IPS-NIHi7 (cell line): ENCODE results near the gene ESRRG.
A peak's percentile ranks its signal among the peaks of the same experiment; 100 is the strongest.
"Not testable (repeated sequence)": the region's sequence is repeated elsewhere in the genome, so short reads cannot be mapped to it uniquely, and the experiment has no call there.

Source experiments
- DNase-seq: peaks from one replicate; pipeline ENCODE4 v3.0.0; 2012; ENCODE audit warnings: mixed read lengths; ENCODE audit errors: extremely low spot score

The ESRRG gene

DNA sequence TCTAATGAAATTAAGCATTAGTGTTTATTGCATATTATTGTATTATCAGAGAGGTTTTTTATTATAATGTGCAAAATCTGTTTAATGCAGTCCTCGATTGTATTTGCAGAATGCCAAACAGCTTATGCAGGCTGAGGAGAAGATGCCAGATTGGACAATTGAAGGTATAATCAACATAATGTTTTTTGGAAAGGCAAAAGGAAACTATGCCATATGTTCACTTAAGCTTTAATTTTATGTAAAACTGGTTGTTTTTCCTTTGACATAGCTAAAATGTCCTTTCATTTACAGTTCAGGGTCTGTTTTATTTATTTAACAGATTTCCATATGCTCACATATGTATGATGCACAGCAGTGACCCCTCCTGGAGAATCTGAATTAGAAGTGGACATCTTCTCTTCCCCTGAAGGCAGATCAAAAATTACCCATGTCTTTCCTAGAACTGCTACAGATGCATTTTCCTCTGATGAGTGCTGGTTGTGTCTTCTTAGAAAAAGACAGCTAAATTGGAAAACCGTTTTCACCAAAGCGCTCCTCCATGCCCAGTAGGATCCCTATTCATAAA lies 156.5 kb downstream of the ESRRG start:
- DNase-seq, result peak; percentile 18

DNA sequence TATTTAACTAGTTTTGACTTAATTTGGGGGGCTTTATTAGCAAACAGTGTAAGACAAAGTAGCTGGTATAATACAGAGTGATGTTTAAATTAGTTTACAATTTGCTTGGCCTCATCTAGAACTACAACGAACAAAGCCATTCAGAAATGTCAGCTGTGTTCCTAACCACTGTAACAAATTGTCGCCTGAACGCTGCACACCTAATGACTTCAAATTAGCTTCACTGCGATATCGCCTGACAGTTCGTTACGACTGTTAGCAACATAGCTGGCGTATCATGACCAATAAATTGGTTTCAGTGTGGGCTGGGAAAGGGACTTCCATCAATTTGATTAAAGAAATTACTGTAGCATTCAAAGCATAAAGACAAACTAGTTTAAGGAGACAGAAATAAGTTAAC lies 160.1 kb downstream of the ESRRG start:
- no peak for DNase-seq

DNA sequence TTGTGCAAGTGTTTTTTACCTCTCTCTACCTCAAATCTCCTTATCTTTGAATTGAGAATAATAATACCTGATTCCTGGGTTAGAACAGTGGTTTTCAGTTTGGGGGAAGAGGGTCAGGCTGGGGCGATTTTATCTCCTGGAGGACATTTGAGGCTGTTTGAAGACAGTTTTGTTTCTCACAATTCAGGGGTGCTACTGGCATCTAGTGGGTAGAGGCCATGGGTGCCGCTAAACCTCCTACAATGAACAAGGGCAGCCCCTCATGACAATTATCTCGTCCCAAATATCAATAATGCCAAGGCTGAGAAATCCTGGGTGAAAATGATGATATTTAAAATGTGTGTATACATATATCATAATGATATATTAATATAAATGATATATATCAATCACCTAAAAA lies 160.8 kb downstream of the ESRRG start:
- DNase-seq, result no peak

DNA sequence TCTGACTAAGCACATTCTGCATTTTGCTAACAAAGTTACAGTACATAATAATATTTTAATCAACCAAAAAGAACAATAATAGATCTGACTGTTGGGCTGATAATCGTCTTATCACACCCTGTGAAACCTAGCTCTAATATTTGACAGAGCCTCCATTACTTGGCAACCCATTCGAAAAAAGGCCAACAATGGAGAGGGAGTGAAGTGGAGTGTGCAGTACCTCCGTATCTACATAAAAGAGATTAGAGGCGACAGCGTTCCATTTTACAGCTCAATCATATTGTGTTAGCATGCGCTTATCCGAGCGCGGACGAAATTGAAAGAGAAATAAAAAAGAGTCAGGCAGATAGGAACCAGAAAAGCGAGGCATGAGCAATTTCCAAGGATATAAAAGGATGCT lies 162.7 kb downstream of the ESRRG start:
- DNase-seq, result no peak

DNA sequence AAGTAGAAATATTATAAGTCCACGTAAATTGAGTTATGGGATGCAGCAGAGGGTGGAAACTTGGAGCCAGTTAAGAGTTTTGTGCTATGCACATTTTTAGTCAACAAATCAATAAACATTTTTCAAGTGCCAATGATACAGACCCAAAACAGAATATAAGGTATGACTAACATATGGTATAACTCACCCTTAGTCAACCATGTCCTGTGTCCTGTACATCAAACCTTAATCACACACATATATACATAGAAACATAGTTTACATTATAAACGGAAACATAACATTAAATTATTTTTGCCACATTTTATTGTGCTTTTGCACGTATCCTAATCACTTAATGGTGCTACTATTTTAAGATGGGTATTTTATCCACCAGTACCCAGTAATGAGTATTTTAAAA lies 163.9 kb downstream of the ESRRG start:
- DNase-seq, result no peak

DNA sequence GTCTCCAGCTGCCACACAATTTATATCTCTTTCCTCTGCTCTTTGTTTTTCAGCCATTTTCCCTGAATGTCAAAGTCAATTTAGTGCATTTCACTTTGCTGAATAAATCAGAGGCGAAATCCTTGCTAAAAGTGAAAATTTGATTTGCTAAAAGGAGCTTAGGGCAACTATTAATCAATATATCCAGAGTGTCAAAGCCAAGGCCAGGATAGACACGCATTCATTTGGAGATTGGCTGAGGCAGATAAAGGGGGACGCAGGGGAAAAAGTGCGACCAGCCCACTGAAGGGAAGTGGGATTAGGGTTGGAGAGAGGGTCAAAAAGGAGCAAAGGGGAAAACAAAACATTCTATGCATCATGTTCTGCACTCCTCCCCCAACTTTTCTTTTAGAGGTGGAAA lies 167.6 kb downstream of the ESRRG start:
- DNase-seq, result no peak

DNA sequence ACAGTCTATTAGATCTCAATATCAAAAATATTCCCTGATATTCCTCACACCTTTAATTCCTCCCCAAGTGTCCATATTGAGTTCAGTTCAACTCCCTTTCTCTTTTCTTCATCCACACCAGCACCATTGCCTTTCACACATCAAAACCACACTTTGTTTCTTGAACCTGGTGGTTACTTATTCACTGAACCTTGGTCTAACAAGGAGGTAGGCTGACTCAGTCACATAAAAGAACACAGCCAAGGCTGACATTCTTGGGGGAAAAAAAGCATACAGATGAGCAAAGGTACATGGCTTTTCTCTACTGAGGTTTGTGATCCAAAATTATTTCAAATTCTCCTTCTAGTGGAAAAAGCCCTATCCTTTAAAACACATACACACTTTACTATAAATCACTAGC lies 168.3 kb downstream of the ESRRG start:
- DNase-seq, result no peak

DNA sequence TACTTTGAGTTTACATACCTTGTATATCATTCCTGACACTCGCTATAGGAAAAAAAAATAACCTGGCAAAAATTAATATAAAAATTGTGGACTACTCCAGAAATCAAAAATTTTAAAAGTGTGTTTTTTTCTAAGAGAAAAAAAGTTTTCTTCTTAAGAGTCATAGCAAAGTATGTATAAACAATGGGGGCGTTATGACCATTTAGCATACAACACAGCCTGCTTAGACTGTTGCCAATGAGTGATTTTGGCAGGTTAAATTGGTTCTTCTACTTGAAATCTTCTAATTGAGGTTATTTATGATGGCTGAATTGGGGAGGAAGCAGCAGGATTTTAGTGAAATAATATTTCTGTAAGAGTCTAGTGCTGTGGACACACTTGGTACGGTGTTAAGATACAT lies 169.5 kb downstream of the ESRRG start:
- no peak for DNase-seq

DNA sequence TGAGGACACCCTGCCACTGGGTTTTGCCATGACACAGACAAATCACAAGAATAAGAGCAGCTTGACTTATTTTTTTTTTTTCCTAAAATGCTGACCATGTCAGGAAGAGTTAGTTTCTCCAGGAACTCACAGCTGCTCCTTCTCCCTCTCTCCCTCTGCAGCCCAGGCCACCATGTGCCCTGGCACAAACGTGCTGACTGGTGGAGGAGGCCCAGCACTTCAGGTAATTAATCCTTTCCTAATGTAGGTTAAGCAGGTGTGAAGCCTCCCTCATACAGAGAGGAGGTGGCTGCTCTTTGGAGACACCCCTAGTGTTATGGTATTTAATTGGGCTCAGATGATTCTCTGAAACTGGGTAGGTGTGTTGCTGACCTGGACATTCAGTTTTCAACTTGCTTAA lies 170.2 kb downstream of the ESRRG start:
- no peak for DNase-seq

DNA sequence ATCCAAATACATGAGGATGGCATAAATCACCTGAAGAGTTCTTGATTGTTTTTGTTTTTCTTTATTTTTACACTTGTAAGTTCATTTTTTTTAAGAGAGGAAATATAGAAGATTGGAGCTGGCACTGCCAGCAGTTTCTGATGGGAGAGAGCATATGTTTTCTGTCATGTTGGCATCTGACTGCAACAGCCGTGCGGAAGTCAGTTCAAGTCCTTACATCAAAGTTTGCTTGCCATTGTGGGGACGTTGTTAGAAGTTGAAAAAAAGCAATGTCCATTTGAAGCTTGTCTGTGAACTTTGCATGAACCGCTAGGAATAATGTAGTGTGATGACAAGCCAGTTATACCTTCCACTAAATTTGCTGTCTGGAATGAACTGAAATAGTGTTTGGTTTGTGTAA lies 173.4 kb downstream of the ESRRG start:
- DNase-seq, result no peak

DNA sequence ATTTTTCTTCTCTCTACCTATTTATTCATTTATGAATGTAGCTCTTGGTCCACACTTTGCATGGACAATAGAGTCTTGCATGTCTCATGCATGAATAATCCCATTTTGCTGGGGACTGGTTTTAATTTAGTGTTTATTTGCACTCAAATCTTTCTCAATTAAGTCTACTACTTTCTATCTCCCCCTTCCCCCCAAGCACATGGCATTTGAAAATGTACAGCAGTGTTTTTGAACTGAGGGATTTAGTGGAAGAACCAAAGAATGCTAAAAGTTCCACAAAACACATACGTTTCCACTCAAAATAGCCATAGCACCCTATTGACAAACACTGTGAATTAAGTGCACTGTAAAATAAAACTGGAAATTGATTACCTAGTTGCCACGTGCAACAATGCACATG lies 180.5 kb downstream of the ESRRG start:
- no peak for DNase-seq

DNA sequence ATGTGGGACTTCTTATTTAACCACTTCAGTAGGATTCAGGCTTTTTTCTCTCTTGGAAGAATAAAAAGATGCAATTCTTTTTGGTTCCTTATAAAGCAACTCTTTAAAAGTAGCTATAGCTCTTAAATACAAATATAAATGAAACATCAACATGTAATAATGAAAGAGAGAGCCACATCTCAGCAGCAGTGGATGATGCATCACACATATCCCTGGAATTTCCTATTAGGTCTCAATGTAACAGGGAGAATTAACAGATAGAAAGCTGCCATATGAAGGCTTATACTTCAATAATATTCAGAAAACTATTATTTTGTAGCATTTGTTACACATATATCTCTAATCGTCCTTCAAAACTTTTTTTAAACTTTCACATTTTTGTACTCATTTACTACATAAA lies 181.0 kb downstream of the ESRRG start:
- DNase-seq, result no peak

DNA sequence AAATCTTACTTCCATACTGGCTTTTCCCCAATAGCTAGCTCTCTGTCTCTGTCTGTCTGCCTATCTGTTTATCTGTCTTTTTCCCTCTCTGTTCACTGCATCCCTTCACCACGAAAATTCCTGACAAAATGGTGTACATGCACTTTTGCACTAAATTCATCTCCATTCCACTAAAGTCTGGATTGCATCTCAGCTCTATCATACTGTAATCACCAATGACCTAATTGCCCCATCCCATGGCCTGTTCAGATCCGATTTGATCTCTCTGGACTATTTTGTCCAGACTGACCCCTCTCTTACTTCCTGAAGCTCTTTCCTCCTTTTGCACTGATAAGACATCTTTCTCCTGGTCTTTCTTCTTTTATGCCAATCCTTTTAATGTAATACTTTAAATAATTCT lies 187.5 kb downstream of the ESRRG start:
- no peak for DNase-seq

DNA sequence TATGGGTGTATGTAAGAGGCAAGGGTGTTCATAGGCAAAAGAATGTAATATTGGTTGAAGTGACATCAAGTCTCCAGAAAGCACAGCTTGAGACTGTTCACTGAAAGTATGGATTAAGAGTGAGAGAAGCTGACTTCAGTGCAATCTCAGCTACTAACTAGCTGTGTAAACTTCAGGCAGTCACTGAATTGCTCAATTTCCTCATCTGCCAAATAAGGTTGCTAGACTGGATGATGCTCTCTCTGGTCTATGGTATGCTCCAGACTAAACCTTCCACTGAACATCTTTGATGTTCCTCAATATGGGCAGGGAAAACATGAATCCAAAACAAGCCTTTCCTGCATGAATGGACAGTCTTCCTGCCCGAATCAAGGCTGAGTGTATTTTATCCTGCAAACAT lies 188.2 kb downstream of the ESRRG start:
- DNase-seq, result no peak

DNA sequence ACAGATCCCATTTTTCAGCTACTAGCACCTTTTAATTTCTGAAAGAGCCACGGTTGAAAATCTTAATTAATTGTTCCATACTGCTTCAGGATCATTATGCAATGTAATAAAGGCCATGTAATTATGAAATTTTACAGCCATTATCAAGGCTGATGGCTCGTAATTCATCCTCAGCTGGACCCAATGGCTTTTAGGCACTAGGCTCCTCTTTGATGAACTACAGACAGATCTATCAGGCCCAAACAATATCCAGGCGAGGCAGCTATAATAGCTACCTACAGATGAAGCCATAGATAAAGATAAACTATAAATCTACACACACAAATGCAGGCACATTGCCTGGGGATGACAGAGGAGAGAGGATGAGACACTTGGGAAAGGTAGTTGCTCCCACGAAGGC lies 189.5 kb downstream of the ESRRG start:
- DNase-seq, result no peak

DNA sequence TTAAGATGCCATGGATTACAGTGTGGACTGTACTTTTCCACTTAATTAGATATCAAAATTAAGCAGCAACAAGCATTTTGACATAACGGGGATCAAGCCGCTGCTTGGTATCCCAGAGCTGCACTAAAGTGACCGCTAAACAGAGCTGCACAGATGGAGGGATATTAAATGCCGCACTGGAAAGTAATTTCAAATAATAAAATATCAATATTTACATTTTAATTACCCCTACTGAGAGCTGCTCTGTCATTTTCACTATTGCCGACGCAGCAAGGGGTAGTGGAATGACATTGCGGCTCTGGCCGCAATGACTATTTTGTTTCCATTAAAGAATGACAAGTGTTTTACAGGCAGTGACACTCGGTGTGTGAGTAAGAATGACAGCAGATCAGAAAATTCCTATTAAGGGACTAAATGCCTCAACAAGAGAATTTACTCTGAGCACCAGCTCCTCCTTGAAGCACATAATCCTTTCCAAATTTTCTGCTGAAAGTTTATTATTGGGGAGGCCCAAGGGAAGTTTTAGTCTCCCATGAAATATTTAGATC lies 190.9 kb downstream of the ESRRG start:
- DNase-seq, result no peak

DNA sequence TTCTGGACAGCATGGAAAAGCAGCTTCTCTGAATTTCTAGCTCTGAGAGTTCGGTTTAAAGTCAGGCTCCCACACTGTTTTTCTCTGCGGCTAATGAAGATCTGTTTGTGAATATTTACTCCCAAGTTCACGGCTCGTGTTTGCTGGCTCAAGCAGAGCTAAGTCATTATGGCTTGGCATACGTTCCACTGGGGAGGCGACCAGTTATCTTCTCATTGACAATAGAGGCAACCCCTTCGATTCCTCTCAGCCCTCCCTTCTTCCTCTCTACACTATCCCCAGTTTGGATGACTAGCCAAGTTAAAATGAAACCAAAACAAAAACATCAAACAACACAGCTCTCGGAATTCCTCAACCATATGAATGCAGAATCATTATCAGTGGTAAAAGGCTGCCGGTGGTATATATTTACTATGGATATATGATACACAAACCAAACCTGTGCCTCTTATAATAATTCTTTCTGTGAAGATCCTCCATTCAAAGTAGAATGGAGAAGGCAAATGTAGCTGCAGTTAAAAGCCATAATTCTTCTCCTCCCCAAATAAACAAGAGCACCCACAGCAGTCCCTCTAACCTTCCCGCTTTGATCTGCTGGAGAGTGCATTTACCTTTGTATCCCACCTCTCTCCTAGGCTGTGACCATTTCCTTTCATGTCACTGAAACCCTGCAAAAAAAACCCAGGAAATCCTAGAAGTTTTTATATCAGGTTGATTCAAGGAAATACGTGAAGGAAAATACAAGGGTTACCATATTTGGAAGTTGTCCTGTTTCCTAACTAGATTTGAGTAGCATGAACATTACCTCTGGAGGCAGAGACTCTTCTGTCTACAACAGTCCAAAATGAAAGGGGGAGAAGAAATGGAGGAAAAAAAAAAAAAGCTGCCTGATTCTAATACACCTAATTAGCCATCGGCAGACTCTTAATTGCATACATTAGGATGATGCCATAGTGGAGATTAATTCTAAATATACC lies 191.7 kb downstream of the ESRRG start:
- no peak for DNase-seq

DNA sequence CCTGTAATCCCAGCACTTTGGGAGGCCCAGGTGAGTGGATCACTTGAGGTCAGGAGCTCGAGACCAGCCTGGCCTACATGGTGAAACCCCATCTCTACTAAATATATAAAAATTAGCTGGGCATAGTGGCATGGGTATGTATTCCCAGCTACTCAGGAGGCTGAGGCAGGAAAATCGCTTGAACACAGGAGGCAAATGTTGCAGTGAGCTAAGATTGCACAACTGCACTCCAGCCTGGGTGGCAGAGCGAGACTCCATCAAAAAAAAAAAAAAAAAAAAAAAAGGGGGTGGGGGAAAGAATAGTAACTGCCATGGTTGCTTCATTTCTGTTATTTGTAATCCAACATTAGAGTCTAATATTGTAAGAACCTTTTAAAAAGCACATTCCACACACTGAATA lies 193.4 kb downstream of the ESRRG start:
- not testable (repeated sequence) for DNase-seq

DNA sequence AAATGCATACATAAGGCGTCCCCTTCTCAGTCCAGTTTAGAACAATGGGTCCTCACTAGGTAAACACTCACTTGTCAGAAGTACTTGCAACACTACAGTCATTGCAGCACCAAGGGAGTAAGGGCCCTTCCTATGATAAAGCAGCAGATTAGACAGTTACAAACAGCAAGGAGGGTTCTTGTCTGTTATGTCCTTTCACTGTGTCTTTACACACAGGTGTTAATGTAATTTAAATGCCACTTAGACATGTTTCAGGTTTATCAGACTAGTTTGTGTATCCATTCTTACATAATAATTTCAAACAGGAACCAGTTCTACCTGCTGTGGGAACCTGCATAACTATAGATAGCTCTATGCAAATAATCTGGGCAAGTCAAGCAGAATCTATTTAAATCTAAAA lies 194.4 kb downstream of the ESRRG start:
- DNase-seq, result no peak

DNA sequence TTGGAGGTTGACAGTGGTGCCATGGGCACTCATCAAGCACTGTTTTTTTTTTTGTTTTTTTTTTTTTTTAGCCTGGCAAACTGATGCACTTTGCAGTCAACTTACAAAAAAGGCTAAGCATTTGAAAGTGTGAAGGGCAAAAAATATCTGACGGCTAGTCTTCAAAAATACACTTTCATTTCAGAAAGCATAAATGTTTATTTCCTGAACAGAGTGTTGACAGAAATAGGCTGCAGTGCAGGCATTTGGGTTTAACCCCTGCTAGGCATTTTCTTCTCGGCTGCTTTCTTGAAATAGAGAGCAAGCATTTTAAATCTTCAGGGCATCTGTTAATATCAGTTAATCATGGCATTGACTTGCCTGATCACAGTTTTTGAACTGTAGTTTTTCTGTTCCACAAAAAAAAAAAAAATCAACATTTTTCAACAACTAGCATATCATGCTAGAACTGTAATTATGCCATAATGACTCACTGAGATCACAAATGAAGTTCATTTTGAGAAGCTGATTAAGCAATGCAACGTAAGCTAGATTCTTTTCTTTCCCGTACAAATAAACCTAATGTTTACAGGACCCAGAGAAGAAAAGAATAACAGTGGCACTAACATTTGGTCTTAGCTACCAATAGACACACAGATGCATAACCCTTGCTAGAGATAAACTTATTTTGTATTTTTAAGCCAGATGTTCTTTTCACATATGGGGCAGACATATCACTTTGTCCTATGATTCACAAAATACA lies 199.6 kb downstream of the ESRRG start:
- DNase-seq, result no peak

DNA sequence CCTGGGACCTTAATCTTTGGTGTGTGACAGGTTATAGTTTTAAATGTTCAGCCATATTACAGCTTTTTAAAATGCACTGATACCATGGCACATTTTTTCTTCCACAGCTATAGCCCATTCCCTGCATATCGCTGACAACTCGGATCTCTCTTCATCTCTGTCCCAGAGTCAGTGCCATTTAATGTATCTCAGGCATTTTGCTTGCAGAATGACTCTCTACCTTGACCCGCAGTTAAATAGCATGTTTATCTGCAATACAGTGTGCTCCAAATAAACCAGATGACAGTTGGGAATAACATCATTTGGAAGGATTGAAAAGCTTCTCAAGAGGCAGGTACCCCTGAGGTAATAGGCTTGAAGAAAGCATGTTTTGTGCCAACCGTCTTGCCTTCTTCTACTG lies 200.2 kb downstream of the ESRRG start:
- no peak for DNase-seq

DNA sequence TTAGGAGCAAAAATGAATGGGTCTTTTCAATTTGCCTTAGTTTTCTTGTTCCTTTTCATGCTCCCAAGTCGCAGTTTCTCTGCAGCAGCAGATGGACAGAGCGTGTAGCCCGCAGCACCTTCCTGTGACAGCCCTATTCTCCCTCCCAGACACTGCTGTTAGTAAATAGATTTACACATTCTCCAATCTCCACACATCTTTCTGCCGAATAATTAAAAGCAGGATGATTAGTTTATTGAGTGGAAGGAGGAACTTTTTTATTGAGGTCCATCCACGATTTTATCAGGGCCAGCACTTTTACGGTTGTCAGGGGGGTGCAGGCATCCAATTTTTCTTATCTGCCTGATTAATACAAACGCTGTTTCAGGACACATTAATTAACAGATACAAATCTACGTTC lies 201.8 kb downstream of the ESRRG start:
- no peak for DNase-seq
